Measurements from ENCODE around the gene RASSF1. TPM values are rescaled to one million over a fixed set of nuclear protein-coding genes. Genes with fewer than 3 reads are reported as not detected.

The RASSF1 gene
- total and polyA plus RNA-seq, 2 of the 13 experiments (the other 11 are each of a cell fraction or from before 2014, with no cell fraction given), result 10.2 to 27.5 TPM

DNA sequence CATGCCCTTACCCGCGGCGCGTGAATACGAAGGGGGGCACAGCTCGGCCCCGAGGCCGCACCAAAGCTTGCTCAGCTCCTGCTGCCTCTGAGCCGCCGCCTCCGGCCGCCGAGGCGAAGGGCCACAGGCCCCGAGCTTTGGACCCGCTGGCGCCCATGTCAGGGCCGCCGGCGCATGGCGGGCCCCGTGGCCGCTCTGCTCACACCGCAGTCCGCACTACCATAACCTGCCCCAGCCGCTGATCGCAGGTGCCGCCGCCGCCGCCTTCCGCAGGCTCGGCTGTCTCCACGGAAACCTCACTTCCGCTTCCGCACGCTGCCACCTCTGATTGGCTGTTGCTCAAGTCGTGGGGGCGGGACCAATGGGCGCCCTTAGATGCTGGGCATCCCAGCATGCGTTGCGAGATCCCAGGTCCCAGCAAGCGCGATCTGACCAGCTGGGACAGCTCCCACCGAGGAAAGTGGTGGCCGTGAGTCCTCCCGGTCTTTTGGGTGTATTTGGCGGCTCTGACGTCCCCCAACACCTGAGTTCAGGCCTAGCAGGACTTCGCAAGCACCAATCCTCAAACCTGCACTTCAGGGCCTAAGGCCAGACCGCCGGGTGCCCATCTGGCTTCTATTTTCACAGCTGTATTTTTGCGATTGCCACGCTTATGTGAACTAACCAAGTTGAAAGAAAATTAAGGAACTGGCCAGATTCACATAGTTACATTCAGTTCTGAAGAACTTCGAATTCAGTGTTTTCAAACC lies 12.5 kb downstream of the RASSF1 start, which contains the start of gene TUSC2 (continued):
- TF ChIP-seq, protein P1, sequence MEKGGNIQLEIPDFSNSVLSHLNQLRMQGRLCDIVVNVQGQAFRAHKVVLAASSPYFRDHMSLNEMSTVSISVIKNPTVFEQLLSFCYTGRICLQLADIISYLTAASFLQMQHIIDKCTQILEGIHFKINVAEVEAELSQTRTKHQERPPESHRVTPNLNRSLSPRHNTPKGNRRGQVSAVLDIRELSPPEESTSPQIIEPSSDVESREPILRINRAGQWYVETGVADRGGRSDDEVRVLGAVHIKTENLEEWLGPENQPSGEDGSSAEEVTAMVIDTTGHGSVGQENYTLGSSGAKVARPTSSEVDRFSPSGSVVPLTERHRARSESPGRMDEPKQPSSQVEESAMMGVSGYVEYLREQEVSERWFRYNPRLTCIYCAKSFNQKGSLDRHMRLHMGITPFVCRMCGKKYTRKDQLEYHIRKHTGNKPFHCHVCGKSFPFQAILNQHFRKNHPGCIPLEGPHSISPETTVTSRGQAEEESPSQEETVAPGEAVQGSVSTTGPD (CRISPR knock-in tag; IDR thresholded peaks at IDR 0.05), result no peak
- TF ChIP-seq ZNF430 (CRISPR knock-in tag; IDR thresholded peaks at IDR 0.05), result no peak
- no peak for TF ChIP-seq ZNF441 (CRISPR knock-in tag; IDR thresholded peaks at IDR 0.05; ENCODE audit: borderline replicate concordance)
- no peak for TF ChIP-seq POLR2AphosphoS2 (IDR thresholded peaks at IDR 0.05; ENCODE audit: low read depth, low read length)
- no peak for TF ChIP-seq ZNF224 (CRISPR knock-in tag; IDR thresholded peaks at IDR 0.05)
- TF ChIP-seq, protein P2, sequence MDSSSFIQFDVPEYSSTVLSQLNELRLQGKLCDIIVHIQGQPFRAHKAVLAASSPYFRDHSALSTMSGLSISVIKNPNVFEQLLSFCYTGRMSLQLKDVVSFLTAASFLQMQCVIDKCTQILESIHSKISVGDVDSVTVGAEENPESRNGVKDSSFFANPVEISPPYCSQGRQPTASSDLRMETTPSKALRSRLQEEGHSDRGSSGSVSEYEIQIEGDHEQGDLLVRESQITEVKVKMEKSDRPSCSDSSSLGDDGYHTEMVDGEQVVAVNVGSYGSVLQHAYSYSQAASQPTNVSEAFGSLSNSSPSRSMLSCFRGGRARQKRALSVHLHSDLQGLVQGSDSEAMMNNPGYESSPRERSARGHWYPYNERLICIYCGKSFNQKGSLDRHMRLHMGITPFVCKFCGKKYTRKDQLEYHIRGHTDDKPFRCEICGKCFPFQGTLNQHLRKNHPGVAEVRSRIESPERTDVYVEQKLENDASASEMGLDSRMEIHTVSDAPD (CRISPR knock-in tag; IDR thresholded peaks at IDR 0.05), result no peak
- TF ChIP-seq ZNF776 (CRISPR knock-in tag; IDR thresholded peaks at IDR 0.05), result no peak; the same call in 1 of the 2 replicates
- peak; percentile 7; the same call in 1 of the 2 replicates for TF ChIP-seq MTF1 (CRISPR knock-in tag; IDR thresholded peaks at IDR 0.05)
- TF ChIP-seq NFKB2 (CRISPR knock-in tag; IDR thresholded peaks at IDR 0.05; ENCODE audit: borderline replicate concordance), result peak; percentile 83; the same call in 1 of the 2 replicates
- no peak for TF ChIP-seq NFAT5 (CRISPR knock-in tag; IDR thresholded peaks at IDR 0.05)
- no peak for TF ChIP-seq FOXP1 (IDR thresholded peaks at IDR 0.05)
- TF ChIP-seq FOXP1 (CRISPR knock-in tag; IDR thresholded peaks at IDR 0.05), result no peak
- TF ChIP-seq MAFG (CRISPR knock-in tag; IDR thresholded peaks at IDR 0.05), result no peak
- TF ChIP-seq YEATS4 (CRISPR knock-in tag; IDR thresholded peaks at IDR 0.05; ENCODE audit: borderline replicate concordance), result no peak; the same call in 1 of the 2 replicates
- peak; percentile 51; the same call in 1 of the 2 replicates for TF ChIP-seq ZNF563 (CRISPR knock-in tag; IDR thresholded peaks at IDR 0.05)
- TF ChIP-seq ZNF33A (CRISPR knock-in tag; IDR thresholded peaks at IDR 0.05; ENCODE audit: borderline replicate concordance), result no peak
- TF ChIP-seq NFATC3 (CRISPR knock-in tag; IDR thresholded peaks at IDR 0.05), result no peak
- TF ChIP-seq PAWR (CRISPR knock-in tag; IDR thresholded peaks at IDR 0.05; ENCODE audit: borderline replicate concordance), result 0 out of 2 replicates have a peak, but pooled peaks have one; percentile 40
- TF ChIP-seq TCF7 (IDR thresholded peaks at IDR 0.05; ENCODE audit: low read depth), result no peak
- no peak for TF ChIP-seq ZKSCAN1 (IDR thresholded peaks at IDR 0.05; ENCODE audit: low read length)
- TF ChIP-seq JARID2 (CRISPR knock-in tag; IDR thresholded peaks at IDR 0.05; ENCODE audit: insufficient replicate concordance), result no peak
- peak; percentile 61 for TF ChIP-seq YY1 (IDR thresholded peaks at IDR 0.05; ENCODE audit: insufficient read depth, insufficient replicate concordance, low read depth, low read length)
